ENCODE results near the gene DNAJC10. TPM values are rescaled to one million over a fixed set of nuclear protein-coding genes. Genes with fewer than 3 reads are reported as not detected.
A peak's percentile ranks its signal among the peaks of the same experiment; 100 is the strongest.

DNAJC10 gene
- polyA plus RNA-seq, 4 donors = 158 to 204 (median 184) TPM

DNA sequence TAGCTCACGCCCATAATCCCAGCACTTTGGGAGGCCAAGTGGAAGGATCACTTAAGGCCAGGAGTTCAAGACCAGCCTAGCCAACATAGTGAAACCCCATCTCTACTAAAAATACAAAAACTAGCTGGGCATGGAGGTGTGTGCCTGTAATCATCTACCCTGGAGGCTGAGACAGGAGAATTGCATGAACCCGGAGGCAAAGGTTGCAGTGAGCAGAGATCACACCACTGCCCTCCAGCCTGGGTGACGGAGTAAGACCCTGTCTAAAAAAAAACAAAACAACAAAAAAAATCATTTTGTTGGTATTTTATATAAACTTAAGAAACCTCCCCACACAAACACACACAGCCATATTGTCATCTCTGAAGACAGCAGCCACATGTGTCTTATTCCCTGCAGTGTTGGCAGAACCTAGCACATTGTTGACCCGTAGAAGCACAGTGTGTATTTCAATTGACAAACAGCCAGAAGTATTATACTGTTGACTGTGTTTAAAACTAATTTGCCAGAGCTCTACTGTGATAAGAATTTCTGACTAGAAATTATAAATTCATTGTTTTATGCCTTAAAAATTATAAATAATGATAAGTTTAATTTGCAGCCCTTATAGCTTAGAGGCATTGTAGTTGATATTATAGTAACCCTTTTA lies 68.1 kb downstream of the DNAJC10 start:
- no peak for DNase-seq (ENCODE audit: low read depth in 4 of 4, low spot score in 3 of 4)

DNA sequence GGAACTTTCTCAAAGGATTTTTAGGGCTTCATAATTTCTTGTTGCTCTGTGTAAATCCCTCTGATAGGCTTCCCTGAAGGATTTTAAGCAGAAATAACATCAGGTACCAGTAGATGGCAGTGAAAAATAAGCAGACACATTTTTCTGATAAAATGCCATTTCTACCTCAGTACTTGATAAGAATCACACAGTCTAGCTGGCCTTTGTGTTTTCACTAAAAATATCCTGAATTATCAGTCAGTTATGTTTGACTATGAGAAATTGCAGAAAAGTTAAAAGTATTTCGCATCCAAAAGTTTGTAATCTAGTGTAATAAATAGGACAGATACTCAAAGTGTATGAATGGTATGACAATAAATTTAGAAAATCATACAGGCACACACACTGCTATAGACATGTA lies 68.7 kb downstream of the DNAJC10 start:
- DNase-seq (ENCODE audit: low read depth in 4 of 4, low spot score in 3 of 4) = peak in 3 of 4 donors; percentile 12 to 20 (median 13)

DNA sequence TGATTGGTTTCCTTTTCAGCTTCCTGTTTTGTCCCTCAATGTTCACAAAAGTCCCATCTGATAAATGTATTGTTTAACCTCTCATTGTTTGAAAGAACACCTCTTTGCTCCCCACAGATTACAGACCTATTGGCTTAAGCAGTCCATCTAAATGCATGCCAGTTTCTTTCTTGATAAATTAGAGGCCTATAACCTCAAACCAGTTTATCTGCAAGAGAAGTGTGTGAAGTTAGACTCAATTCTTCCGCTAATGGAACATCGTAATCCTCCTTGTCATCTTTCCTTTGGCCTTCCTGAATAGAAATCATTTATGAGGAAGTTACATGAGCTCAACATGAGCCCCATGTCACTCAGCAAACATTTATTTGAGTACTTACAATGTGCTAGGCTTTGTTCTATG lies 76.4 kb downstream of the DNAJC10 start:
- no peak for DNase-seq (ENCODE audit: low read depth in 4 of 4, low spot score in 3 of 4)

DNA sequence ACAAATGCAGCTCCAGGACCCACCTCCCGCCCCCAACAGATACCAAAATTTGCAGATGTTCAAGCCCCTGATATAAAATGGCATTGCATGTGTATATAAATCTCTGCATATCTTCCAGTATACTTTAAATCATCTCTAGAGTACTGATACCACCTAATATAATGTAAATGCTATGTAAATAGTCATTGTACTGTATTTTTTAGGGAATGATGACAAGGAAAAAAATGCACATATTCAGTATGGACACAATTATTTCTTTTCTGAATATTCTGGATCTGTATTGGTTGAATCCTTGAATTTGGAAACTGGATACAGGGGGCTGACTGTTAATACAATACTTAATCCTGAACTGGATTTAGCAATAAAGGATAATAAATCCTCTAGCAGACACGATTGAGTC lies 82.7 kb downstream of the DNAJC10 start:
- DNase-seq (ENCODE audit: low read depth in 4 of 4, low spot score in 3 of 4) = no peak

DNA sequence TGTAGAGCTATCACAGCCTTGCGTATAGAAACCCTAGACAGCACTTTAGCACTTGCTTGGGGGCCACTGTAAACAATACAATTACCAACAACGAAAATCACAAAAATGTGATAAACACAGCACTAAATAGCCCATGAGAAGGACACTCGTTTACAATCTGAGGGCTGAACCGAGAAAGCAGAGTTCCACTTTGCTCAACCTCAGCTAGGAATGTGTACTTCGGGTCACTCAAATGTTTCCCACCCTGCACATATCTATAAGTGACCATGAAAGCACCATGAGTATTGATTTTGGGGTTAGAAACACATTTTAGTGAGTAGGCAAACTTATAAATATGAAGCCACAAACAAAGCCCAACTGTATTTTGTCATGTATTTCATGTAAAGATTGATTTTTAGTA lies 88.1 kb downstream of the DNAJC10 start:
- no peak for DNase-seq (ENCODE audit: low read depth in 4 of 4, low spot score in 3 of 4)

DNA sequence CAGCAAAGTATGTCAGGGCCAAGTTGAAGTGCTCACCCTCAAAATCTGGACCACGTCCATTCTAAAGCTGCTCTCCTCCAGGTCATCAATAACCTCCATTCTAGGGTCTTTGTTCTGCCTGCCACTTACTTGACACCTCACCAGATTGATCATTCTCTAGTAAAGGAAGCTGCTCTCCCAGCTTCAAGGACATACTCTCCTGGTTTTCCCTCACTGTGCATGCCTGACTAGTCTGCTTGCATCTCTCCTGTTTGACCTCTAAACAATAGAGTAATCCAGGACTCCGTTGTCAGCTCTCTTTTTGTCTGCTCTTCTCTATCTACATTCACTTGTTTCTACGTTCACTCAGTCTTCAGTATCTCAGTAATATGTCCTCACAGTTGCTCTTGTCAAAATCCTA lies 91.3 kb downstream of the DNAJC10 start:
- no peak for DNase-seq (ENCODE audit: low read depth in 4 of 4, low spot score in 3 of 4)

DNA sequence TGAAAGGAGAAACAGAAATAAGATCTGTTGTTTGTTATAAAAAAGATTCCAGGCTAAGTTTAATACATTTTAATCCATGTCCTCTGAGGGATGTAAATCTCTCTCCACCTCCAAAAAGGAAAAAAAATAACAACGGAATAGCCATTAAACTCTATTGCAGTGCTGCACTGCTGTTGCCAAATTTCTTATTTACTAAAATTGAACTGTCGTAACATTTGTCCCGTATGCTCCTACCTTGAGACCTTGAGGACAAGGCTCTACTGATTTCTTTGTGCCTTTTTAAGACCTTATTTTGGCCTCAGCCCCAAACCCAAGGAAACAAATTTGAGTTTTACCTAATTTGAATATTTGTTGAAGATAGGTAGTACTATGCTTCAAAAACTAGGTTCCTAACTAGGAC lies 94.0 kb downstream of the DNAJC10 start:
- DNase-seq (ENCODE audit: low read depth in 4 of 4, low spot score in 3 of 4) = no peak

DNA sequence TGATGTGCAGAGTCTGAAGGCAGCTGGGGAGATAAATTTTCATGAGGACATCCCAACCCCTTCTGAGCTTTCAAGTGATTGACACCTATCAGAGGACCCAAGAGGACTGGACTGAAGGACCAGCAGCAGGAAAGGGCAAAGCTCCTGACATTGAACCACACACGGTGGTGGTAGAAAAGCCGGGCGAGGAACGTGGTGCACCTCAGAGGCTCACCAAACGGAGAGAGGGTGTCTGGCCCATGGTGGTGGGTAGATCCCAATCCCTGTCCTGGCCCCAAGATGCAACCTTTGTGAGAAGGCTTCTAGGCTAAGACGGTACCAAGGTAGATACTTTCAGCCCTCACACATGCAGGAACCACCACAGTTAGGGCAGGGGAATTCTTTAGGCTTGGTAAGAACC lies 98.3 kb downstream of the DNAJC10 start:
- DNase-seq (ENCODE audit: low read depth in 4 of 4, low spot score in 3 of 4) = no peak

DNA sequence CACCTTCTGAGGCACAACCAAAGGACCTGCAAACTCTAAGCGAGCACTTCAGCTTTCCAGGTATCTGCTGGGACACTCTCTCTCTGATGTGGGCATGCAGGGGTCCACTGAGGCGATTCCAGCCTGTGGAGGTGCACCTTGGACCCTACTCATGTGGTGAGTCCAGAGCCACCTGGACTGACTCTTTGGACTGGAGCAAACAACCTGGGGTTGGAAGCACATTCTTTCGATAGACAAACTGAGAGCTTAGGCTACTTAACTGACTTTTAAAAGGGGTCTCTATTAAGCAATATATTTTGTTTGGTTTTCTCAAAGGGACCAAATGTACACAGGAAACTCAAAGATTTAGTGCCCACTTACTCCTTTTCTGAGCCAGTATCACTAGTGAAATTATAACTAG lies 98.7 kb downstream of the DNAJC10 start:
- no peak for DNase-seq (ENCODE audit: low read depth in 4 of 4, low spot score in 3 of 4)

DNA sequence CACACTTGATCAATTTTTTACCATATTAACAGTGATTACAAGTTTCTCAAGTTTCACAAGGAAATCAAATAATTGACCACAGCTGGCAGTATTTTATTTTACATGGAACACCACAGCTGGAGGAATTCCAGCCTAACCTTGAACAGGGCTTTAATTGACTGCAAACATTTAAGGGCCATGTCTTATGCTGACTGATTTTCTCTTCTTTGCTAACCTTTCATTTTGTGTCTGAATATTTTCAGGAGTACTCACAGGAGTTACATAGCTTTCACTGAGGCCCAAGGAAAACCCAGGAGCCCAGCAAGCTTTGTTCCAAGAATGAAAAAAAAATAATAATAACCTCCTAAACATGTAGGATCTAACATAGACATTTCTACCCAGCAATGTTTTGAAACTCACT lies 100.8 kb downstream of the DNAJC10 start:
- no peak for DNase-seq (ENCODE audit: low read depth in 4 of 4, low spot score in 3 of 4)

DNA sequence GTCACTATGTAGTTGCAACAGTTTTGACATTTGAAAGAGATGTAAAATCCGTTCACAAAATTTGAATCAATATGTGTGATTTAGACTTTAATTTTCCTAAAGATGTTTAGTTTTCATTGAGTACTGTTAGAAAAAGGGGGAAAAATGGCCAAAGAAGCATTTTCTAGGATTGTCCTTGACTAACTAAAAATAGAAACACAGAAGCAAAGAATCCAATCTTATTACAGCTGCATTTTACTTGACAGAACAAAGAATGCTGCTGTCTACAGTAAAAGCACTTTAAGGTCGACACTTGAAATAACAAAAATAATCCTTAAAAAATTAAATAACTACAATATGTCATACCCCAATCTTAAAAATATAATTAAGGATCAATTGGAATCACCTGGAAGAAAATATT lies 101.5 kb downstream of the DNAJC10 start:
- no peak for DNase-seq (ENCODE audit: low read depth in 4 of 4, low spot score in 3 of 4)

DNA sequence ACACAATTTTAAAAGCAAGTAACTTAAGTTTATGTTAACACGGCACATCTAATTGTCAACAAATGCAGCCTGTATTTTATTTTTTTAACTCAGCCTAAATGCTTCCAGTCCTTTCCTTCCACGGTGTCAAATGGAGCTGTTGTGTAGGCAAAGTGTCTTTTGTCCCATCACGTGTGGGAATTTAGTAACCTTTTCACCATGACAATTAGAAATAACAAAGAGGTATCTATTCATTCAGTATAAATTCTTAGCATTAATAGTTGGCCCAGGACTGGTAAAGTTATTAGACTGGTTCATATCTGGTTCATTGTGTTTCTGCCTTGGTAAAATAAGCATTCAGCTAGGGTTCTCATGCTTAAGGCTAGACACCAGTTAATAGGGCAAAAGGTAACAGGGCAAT lies 102.4 kb downstream of the DNAJC10 start:
- DNase-seq (ENCODE audit: low read depth in 4 of 4, low spot score in 3 of 4) = no peak

DNA sequence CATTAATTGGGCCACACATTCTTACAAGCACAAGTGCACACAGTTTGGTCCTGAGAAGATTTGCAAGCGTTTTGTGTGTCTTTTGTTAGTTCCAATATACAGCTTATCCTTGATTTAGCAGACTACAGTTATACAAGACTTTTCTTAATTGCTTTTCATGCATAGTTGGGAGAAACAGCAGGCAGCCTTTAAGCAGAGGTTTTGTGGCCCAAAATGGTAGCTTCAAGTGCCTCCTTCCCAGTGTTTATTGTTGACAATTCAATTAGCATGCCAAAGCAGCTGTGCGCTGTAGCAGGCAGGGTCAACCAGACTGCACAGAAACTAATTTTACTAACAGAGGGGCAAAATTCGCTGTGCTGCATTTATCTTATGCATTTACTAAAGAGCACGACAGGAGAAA lies 102.9 kb downstream of the DNAJC10 start:
- DNase-seq (ENCODE audit: low read depth in 4 of 4, low spot score in 3 of 4) = no peak

DNA sequence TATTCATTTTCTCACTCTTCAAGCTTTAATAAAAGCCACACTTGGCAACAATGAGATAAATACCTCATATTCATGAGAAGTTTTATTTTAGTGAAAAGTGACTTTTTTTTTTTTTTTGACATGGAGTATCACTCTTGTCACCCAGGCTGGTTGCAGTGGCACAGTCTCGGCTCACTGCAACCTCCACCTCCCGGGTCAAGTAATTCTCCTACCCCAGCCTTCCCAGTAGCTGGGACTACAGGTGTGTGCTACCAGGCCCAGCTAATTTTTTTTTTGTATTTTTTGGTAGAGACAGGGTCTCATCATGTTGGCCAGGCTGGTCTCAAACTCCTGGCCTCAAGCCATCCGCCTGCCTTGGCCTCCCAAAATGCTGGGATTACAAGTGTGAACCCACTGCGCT lies 103.4 kb downstream of the DNAJC10 start:
- no peak for DNase-seq (ENCODE audit: low read depth in 4 of 4, low spot score in 3 of 4)

DNA sequence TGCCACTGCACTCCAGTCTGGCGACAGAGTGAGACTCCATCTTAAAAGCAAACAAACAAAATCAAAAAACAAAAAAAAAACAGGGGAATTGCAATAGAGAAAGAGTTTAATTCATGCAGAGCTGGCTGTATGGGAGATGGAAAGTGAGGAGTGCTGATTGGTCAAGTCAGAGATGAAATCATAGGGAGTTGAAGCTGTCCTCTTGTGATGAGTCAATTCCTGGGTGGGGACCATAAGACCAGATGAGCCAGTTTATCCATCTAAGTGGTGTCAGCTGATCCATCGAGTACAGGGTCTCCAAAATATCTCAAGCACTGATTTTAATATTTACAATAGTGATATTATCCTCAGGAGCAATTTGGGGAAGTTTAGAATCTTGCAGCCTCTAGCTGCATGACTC lies 105.1 kb downstream of the DNAJC10 start:
- DNase-seq (ENCODE audit: low read depth in 4 of 4, low spot score in 3 of 4) = no peak

DNA sequence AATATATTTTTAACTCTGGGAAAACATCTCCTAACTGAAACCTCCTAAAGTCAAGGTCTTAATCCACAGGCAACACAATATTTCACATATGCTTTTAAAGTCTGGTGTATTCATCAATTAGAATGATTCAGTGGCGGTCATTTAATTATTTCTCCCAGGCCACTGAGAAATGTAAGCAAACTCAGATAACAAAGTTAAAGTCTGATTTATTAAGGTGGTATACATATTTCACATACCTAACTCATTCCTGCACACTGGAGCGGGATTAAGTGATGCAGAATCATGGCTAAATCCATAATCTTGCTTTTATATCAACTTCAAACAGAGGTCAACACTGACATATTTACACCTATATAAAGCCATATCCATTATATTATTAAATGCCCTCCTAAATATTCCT lies 106.7 kb downstream of the DNAJC10 start:
- DNase-seq (ENCODE audit: low read depth in 4 of 4, low spot score in 3 of 4) = no peak

DNA sequence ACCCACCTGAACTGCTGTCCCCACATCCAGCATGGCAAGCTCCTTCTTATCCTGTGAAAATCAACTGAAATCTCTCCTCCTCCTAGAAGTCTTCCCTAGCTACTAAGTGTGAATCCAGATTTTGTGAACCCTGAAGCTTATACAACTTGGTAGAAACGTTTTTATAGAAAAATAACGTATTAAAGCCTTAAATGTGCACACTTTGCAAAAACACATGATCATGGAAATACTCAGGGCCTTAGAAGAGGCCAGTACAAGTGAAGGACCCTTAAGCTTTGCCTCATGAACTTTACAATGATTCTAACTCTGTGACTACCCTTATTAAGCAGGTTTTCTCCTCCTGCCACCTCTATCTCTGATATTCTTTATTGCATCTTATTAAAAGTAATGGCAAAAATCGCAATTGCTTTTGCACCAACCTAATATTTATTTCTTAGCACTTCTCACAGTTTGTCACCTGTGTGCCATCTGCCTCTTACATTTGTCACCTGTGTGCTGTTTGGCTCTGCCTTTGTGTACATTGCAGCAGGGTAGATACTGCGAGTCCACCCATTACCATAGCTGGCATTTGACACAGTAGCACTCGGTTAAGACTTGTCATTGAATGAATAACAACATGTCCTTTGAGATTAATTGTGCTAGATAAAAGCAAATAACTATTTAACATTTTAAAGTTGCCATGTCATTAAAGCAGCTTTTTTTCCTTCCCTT lies 108.2 kb downstream of the DNAJC10 start:
- DNase-seq (ENCODE audit: low read depth in 4 of 4, low spot score in 3 of 4) = no peak

DNA sequence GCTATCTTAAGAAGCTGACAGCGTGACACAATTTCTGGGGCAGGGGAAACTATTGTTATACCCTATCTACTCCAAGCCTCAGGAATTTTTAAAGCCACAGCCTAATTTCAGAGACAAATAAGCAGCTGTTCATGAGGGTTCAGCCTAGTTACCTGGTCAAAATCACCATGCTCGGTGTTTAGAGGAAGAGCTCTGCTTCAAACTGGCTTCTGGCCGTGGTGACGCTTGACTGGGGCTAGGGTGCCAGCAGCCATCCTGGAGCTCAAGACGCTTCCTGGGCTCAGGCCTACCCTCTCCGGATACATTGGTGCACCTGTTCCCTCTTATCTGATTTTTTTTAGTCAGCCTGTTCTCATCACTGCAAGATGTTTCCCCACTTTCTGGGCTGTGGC lies 108.7 kb downstream of the DNAJC10 start:
- DNase-seq (ENCODE audit: low read depth in 4 of 4, low spot score in 3 of 4) = no peak

DNA sequence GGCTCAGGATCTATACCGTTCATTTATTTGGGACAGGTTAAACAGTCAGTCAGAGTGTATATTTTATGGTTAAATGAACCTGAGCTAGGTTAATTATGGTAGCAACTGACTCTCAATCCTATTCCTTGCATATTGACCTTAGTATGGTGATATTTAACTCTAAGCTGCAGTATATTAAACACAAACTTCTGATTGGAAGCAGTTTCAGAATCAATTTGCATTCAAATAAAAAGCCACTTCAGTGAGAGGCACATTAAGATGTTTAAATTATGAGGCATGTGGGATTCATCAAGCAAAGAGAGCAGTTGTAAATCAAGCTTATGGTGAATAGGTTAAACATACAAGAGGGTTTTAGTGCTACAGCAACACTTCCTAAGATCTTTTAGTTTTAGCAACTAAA lies 110.0 kb downstream of the DNAJC10 start:
- no peak for DNase-seq (ENCODE audit: low read depth in 4 of 4, low spot score in 3 of 4)

DNA sequence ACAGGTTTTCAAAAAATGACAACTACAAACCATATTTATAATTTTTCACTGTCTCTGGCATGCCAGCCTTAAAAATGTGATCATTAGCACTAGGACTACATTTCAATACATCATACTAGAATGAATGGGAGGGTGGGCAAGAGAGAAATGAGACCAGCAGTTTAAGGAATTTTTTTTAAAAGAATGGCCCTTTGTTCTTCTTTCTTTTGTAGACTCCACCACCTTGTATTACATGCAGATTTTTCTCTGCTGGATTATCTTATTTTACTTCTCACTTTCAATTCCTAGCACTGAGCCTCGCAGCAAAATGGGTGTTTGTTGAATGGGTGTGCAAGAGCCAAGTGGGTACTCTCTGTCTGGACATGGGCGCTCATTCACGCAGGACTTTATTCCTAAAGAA lies 110.4 kb downstream of the DNAJC10 start:
- DNase-seq (ENCODE audit: low read depth in 4 of 4, low spot score in 3 of 4) = no peak

DNA sequence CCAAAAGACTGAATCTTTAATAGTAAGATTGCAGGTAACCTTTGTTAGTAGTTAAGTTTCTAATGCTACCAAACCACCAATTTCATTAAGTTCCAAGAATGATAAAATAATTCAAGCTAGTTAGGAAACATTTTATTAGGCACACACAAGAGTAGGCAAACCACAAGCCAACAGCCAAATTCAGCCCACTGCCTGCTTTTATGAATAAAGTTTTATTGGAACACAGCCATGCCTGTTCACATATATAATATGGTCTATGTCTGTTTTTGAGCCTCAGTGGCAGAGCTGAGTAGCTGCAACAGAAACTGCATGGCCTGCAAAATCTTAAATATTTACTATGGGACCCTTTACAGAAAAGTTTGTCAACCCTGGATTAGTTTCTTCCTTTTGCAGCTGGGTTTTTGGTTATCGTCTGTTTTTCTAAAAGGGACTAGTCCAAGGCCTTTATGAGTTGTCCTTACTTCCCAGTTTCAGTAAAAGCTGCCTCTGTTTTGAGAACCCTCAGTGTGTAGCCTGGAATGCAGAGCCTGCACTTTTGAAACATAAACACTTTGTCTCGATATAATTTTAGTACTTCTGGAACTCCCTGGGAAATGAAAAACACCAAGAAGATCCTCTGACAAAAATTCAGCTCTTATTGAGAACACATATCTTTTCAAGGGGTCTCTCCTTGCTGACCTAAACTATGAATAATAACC lies 111.3 kb downstream of the DNAJC10 start:
- DNase-seq (ENCODE audit: low read depth in 4 of 4, low spot score in 3 of 4) = no peak

DNA sequence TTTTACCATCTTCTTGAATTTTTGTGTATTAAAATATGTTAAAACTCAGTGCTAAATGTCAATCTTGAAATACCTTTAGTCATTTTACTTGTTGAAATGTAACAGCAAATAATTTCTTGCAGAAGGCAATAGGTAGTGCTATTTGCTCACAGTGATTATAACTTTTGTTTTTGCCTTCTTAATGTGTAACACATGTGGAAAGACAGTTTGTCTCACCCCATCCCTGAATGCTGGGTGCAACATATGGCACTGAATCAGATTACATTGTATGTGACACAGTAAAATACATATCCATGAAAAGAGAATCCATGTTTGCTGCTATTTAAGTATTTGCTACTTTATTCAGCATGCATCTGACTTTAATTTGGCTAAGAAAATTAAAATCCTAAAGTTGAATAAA lies 115.0 kb downstream of the DNAJC10 start:
- no peak for DNase-seq (ENCODE audit: low read depth in 4 of 4, low spot score in 3 of 4)
